K562 (cell line): ENCODE results near the gene ARHGEF4. TPM values are rescaled to one million over a fixed set of nuclear protein-coding genes. Genes with fewer than 3 reads are reported as not detected.

Experiments
- HDAC8 ChIP-seq: fragments of 450-650 bp; IDR thresholded peaks from 2 replicates; pipeline ENCODE4 v1.6.1; 2016; ENCODE audit warnings: mild to moderate bottlenecking, missing genetic modification characterization, moderate library complexity, missing compliant biosample characterization
- HEY1 ChIP-seq: fragments of 250-450 bp; sonication (Bioruptor Pico); IDR thresholded peaks from 2 replicates; pipeline ENCODE4 v1.5.0; 2020; ENCODE audit warnings: mild to moderate bottlenecking, moderate library complexity, borderline replicate concordance
- KAT2B ChIP-seq: IDR thresholded peaks from one replicate; pipeline ENCODE4 v1.6.1; 2012; ENCODE audit warnings: low read depth, mild to moderate bottlenecking, control low read depth, inconsistent platforms, low read length, moderate library complexity
- NR2C2 ChIP-seq, 2 experiments: fragments of 200-800 bp in 1 of 2; sonication (Bioruptor generic) in 1 of 2; sonication (generic) in 1 of 2; formaldehyde crosslinking in 1 of 2; IDR thresholded peaks; 2 replicates each; pipeline versions ENCODE4 v1.6.1 to v1.8.0; 2016 to 2022; ENCODE audit warnings: mild to moderate bottlenecking in 1 of 2, missing compliant biosample characterization in 1 of 2, missing genetic modification characterization in 1 of 2, missing genetic modification reagents in 1 of 2
- POLR2G ChIP-seq: fragments of 200-400 bp; formaldehyde crosslinking; IDR thresholded peaks from 2 replicates; pipeline ENCODE4 v1.6.1; 2017; ENCODE audit warnings: low read depth, mild to moderate bottlenecking, antibody characterized with exemption, low read length, moderate library complexity
- U2AF1 ChIP-seq: fragments of 200-400 bp; formaldehyde crosslinking; optimal IDR thresholded peaks from 2 replicates; pipeline ENCODE3; 2017; ENCODE audit warnings: mild to moderate bottlenecking, low read depth, low read length, moderate library complexity
- ZNF57 ChIP-seq: fragments of 450-650 bp; formaldehyde crosslinking; IDR thresholded peaks from 2 replicates; pipeline ENCODE4 v1.4.0; 2020; ENCODE audit warnings: mild to moderate bottlenecking, moderate library complexity
- polyA plus RNA-seq, 8 experiments: library from polyadenylated mRNA; depleted of rRNA in 4 of 8; stranded (reverse) in 5 of 8; unstranded in 3 of 8; fragments of >200 nt; fragmentation: Nextera tagmentation in 2 of 8; fragmentation: Illumina TruSeq in 1 of 8; extraction: Ambion mirVana in 2 of 8; extraction: Trizol in 1 of 8; gene quantifications; 2 replicates each; pipeline versions ENCODE4 v1.2.1 to v1.2.3, GENCODE V29; 2011 to 2014; ENCODE audit warnings: inconsistent platforms in 1 of 8, missing spikeins in 1 of 8
- total RNA-seq, 7 experiments: library from RNA; depleted of rRNA in 6 of 7; stranded (reverse); fragments of >200 nt in 6 of 7; fragmentation: Illumina TruSeq in 2 of 7; extraction: Trizol in 2 of 7; gene quantifications; 2 replicates each; pipeline versions ENCODE4 v1.2.1 to v1.2.3, GENCODE V29; 2011 to 2021; ENCODE audit warnings: low replicate concordance in 1 of 7
- TF ChIP-seq, protein P1 (sequence below): fragments of 150-350 bp; IDR thresholded peaks from 2 replicates; pipeline ENCODE4 v1.6.1; 2014; ENCODE audit warnings: low read depth, mild to moderate bottlenecking, low read length, borderline replicate concordance

The ARHGEF4 gene
- total and polyA plus RNA-seq, 9 of the 15 experiments (the other 6 are each of a cell fraction or from before 2014, with no cell fraction given): not detected

DNA sequence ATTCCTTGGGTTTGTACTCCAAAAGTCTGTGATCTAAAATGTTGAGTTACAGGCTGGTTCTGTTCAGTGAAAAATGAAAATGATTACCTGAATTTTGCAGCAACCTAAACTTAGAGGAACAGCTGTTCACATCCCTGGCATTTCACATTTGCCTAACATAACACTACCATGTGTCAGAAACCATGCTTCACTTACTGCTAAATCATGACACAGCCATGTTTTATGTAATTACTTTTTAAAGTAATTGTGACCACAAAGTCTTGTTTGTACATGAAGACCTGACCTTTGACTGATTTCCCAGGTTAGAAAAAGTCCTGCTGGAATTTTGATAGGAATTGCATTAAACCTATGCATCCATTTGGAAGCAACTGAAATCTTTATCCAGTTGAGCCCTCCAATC lies 177.4 kb downstream of the ARHGEF4 start (continued):
- TF ChIP-seq, protein P1, sequence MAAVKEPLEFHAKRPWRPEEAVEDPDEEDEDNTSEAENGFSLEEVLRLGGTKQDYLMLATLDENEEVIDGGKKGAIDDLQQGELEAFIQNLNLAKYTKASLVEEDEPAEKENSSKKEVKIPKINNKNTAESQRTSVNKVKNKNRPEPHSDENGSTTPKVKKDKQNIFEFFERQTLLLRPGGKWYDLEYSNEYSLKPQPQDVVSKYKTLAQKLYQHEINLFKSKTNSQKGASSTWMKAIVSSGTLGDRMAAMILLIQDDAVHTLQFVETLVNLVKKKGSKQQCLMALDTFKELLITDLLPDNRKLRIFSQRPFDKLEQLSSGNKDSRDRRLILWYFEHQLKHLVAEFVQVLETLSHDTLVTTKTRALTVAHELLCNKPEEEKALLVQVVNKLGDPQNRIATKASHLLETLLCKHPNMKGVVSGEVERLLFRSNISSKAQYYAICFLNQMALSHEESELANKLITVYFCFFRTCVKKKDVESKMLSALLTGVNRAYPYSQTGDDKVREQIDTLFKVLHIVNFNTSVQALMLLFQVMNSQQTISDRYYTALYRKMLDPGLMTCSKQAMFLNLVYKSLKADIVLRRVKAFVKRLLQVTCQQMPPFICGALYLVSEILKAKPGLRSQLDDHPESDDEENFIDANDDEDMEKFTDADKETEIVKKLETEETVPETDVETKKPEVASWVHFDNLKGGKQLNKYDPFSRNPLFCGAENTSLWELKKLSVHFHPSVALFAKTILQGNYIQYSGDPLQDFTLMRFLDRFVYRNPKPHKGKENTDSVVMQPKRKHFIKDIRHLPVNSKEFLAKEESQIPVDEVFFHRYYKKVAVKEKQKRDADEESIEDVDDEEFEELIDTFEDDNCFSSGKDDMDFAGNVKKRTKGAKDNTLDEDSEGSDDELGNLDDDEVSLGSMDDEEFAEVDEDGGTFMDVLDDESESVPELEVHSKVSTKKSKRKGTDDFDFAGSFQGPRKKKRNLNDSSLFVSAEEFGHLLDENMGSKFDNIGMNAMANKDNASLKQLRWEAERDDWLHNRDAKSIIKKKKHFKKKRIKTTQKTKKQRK: no peak
- TF ChIP-seq HDAC8 (tag) (no peak), HEY1 (CRISPR knock-in tag) (no peak), ZNF57 (no peak), NR2C2 (CRISPR knock-in tag; IDR thresholded peaks at IDR 0.05) (no peak), NR2C2 (tag; IDR thresholded peaks at IDR 0.05) (no peak), U2AF1 (no peak), POLR2G (no peak), KAT2B (no peak)
